ENCODE data around the gene SH3TC2. TPM values are rescaled to one million over a fixed set of nuclear protein-coding genes. Genes with fewer than 3 reads are reported as not detected.

Gene SH3TC2
- total RNA-seq, 1 donor from 2014 or later, result not detected

- H3K27ac Mint-ChIP-seq, result no peak overlapping the region
- intact Hi-C loops (cut with micrococcal nuclease), result no loop called here
These were observed 43.9 kb downstream of the SH3TC2 start for GRCh38 chr5:149018909-149019443.

GRCh38 chr5:149017636-149018035 is 45.2 kb downstream of the SH3TC2 start:
- no peaks in the 10 kb centered on the region for H3K36me3 Mint-ChIP-seq (ENCODE audit: low read depth)
- intact Hi-C loops (cut with micrococcal nuclease), result no loop called here
- H3K4me3 Mint-ChIP-seq (ENCODE audit: low read depth), result no peak overlapping the region
- H3K27ac Mint-ChIP-seq, result no peak overlapping the region
- peaks cover 10% of the 10 kb centered on the region for H3K4me1 Mint-ChIP-seq (ENCODE audit: low read depth)
- no peaks in the 10 kb centered on the region for H3K9me3 Mint-ChIP-seq
- peaks cover 10% of the 10 kb centered on the region for H3K27me3 Mint-ChIP-seq (ENCODE audit: low read depth)
- no peak for DNase-seq (ENCODE audit: low spot score)

More at GRCh38 chr5:149018909-149019443, 43.9 kb downstream of the SH3TC2 start:
- no peaks in the 10 kb centered on the region for H3K36me3 Mint-ChIP-seq (ENCODE audit: low read depth)
- DNase-seq (ENCODE audit: low spot score), result no peak
- peaks cover 10% of the 10 kb centered on the region for H3K27me3 Mint-ChIP-seq (ENCODE audit: low read depth)
- H3K9me3 Mint-ChIP-seq, result no peaks in the 10 kb centered on the region
- peaks cover 10% of the 10 kb centered on the region for H3K4me1 Mint-ChIP-seq (ENCODE audit: low read depth)
- no peak overlapping the region for H3K4me3 Mint-ChIP-seq (ENCODE audit: low read depth)

GRCh38 chr5:149015561-149015960 is 47.3 kb downstream of the SH3TC2 start:
- peaks cover 10% of the 10 kb centered on the region for H3K4me1 Mint-ChIP-seq (ENCODE audit: low read depth)
- intact Hi-C loops (cut with micrococcal nuclease), result no loop called here
- H3K9me3 Mint-ChIP-seq, result no peaks in the 10 kb centered on the region
- no peaks in the 10 kb centered on the region for H3K36me3 Mint-ChIP-seq (ENCODE audit: low read depth)
- no peak overlapping the region for H3K27ac Mint-ChIP-seq
- H3K27me3 Mint-ChIP-seq (ENCODE audit: low read depth), result peaks cover 3% of the 10 kb centered on the region
- H3K4me3 Mint-ChIP-seq (ENCODE audit: low read depth), result no peak overlapping the region
- no peak for DNase-seq (ENCODE audit: low spot score)

- peaks cover 10% of the 10 kb centered on the region for H3K4me1 Mint-ChIP-seq (ENCODE audit: low read depth)
- H3K9me3 Mint-ChIP-seq, result no peaks in the 10 kb centered on the region
- no peaks in the 10 kb centered on the region for H3K27me3 Mint-ChIP-seq (ENCODE audit: low read depth)
- DNase-seq (ENCODE audit: low spot score), result no peak
- no peaks in the 10 kb centered on the region for H3K36me3 Mint-ChIP-seq (ENCODE audit: low read depth)
- no peak overlapping the region for H3K4me3 Mint-ChIP-seq (ENCODE audit: low read depth)
- intact Hi-C loops (cut with micrococcal nuclease), result no loop called here
- no peak overlapping the region for H3K27ac Mint-ChIP-seq
These were observed 47.7 kb downstream of the SH3TC2 start for GRCh38 chr5:149015126-149015525.

GRCh38 chr5:149014571-149015031 is 48.3 kb downstream of the SH3TC2 start:
- no peaks in the 10 kb centered on the region for H3K36me3 Mint-ChIP-seq (ENCODE audit: low read depth)
- H3K27me3 Mint-ChIP-seq (ENCODE audit: low read depth), result no peaks in the 10 kb centered on the region
- H3K9me3 Mint-ChIP-seq, result no peaks in the 10 kb centered on the region
- H3K27ac Mint-ChIP-seq, result no peak overlapping the region
- intact Hi-C loops (cut with micrococcal nuclease), result no loop called here
- peaks cover 10% of the 10 kb centered on the region for H3K4me1 Mint-ChIP-seq (ENCODE audit: low read depth)
- H3K4me3 Mint-ChIP-seq (ENCODE audit: low read depth), result no peak overlapping the region
- no peak for DNase-seq (ENCODE audit: low spot score)

GRCh38 chr5:149013796-149014195 is 49.1 kb downstream of the SH3TC2 start:
- intact Hi-C loops (cut with micrococcal nuclease), result no loop called here
- peaks cover 3% of the 10 kb centered on the region for H3K4me1 Mint-ChIP-seq (ENCODE audit: low read depth)
- H3K27me3 Mint-ChIP-seq (ENCODE audit: low read depth), result no peaks in the 10 kb centered on the region
- H3K4me3 Mint-ChIP-seq (ENCODE audit: low read depth), result no peak overlapping the region
- H3K9me3 Mint-ChIP-seq, result no peaks in the 10 kb centered on the region
- no peak overlapping the region for H3K27ac Mint-ChIP-seq
- DNase-seq (ENCODE audit: low spot score), result no peak
- H3K36me3 Mint-ChIP-seq (ENCODE audit: low read depth), result no peaks in the 10 kb centered on the region

GRCh38 chr5:149012350-149012749 is 50.5 kb downstream of the SH3TC2 start:
- Mint-ChIP-seq H3K27ac (no peak overlapping the region), H3K27me3 (ENCODE audit: low read depth) (no peaks in the 10 kb centered on the region), H3K9me3 (no peaks in the 10 kb centered on the region), H3K4me1 (ENCODE audit: low read depth) (no peaks in the 10 kb centered on the region), H3K4me3 (ENCODE audit: low read depth) (no peak overlapping the region), H3K36me3 (ENCODE audit: low read depth) (no peaks in the 10 kb centered on the region)
- intact Hi-C loops (cut with micrococcal nuclease), result no loop called here
- DNase-seq (ENCODE audit: low spot score), result no peak

GRCh38 chr5:149011728-149012127 is 51.1 kb downstream of the SH3TC2 start:
- no peaks in the 10 kb centered on the region for H3K27me3 Mint-ChIP-seq (ENCODE audit: low read depth)
- H3K36me3 Mint-ChIP-seq (ENCODE audit: low read depth), result no peaks in the 10 kb centered on the region
- no peak overlapping the region for H3K4me3 Mint-ChIP-seq (ENCODE audit: low read depth)
- no peaks in the 10 kb centered on the region for H3K4me1 Mint-ChIP-seq (ENCODE audit: low read depth)
- no peak for DNase-seq (ENCODE audit: low spot score)
- no peaks in the 10 kb centered on the region for H3K9me3 Mint-ChIP-seq
- H3K27ac Mint-ChIP-seq, result no peak overlapping the region
- intact Hi-C loops (cut with micrococcal nuclease), result no loop called here

GRCh38 chr5:149011084-149011483 is 51.8 kb downstream of the SH3TC2 start:
- Mint-ChIP-seq H3K4me3 (ENCODE audit: low read depth) (no peak overlapping the region), H3K9me3 (no peaks in the 10 kb centered on the region), H3K4me1 (ENCODE audit: low read depth) (no peaks in the 10 kb centered on the region), H3K36me3 (ENCODE audit: low read depth) (no peaks in the 10 kb centered on the region), H3K27me3 (ENCODE audit: low read depth) (no peaks in the 10 kb centered on the region), H3K27ac (no peak overlapping the region)
- intact Hi-C loops (cut with micrococcal nuclease), result no loop called here
- no peak for DNase-seq (ENCODE audit: low spot score)

- H3K4me3 Mint-ChIP-seq (ENCODE audit: low read depth), result no peak overlapping the region
- DNase-seq (ENCODE audit: low spot score), result no peak
These were observed 55.7 kb downstream of the SH3TC2 start for GRCh38 chr5:149007174-149007573.

GRCh38 chr5:149006426-149006825 is 56.4 kb downstream of the SH3TC2 start:
- H3K36me3 Mint-ChIP-seq (ENCODE audit: low read depth), result no peaks in the 10 kb centered on the region
- peaks cover 4% of the 10 kb centered on the region for H3K27me3 Mint-ChIP-seq (ENCODE audit: low read depth)
- no peaks in the 10 kb centered on the region for H3K9me3 Mint-ChIP-seq
- no peaks in the 10 kb centered on the region for H3K4me1 Mint-ChIP-seq (ENCODE audit: low read depth)
- H3K27ac Mint-ChIP-seq, result no peak overlapping the region
- no peak for DNase-seq (ENCODE audit: low spot score)
- intact Hi-C loops (cut with micrococcal nuclease), result no loop called here
- H3K4me3 Mint-ChIP-seq (ENCODE audit: low read depth), result no peak overlapping the region

More at GRCh38 chr5:149007174-149007573, 55.7 kb downstream of the SH3TC2 start:
- H3K27me3 Mint-ChIP-seq (ENCODE audit: low read depth), result no peaks in the 10 kb centered on the region
- H3K4me1 Mint-ChIP-seq (ENCODE audit: low read depth), result no peaks in the 10 kb centered on the region
- H3K36me3 Mint-ChIP-seq (ENCODE audit: low read depth), result no peaks in the 10 kb centered on the region
- no peaks in the 10 kb centered on the region for H3K9me3 Mint-ChIP-seq
- no peak overlapping the region for H3K27ac Mint-ChIP-seq
- intact Hi-C loops (cut with micrococcal nuclease), result no loop called here

- intact Hi-C loops (cut with micrococcal nuclease), result no loop called here
- H3K27me3 Mint-ChIP-seq (ENCODE audit: low read depth), result peaks cover 4% of the 10 kb centered on the region
- DNase-seq (ENCODE audit: low spot score), result no peak
- H3K27ac Mint-ChIP-seq, result no peak overlapping the region
- no peaks in the 10 kb centered on the region for H3K9me3 Mint-ChIP-seq
- no peaks in the 10 kb centered on the region for H3K36me3 Mint-ChIP-seq (ENCODE audit: low read depth)
- H3K4me3 Mint-ChIP-seq (ENCODE audit: low read depth), result no peak overlapping the region
- H3K4me1 Mint-ChIP-seq (ENCODE audit: low read depth), result no peaks in the 10 kb centered on the region
These were observed 57.6 kb downstream of the SH3TC2 start for GRCh38 chr5:149005077-149005892.

- Mint-ChIP-seq H3K27ac (no peak overlapping the region), H3K27me3 (ENCODE audit: low read depth) (peaks cover 4% of the 10 kb centered on the region), H3K9me3 (no peaks in the 10 kb centered on the region), H3K4me3 (ENCODE audit: low read depth) (no peak overlapping the region), H3K4me1 (ENCODE audit: low read depth) (no peaks in the 10 kb centered on the region), H3K36me3 (ENCODE audit: low read depth) (no peaks in the 10 kb centered on the region)
- intact Hi-C loops (cut with micrococcal nuclease), result no loop called here
- no peak for DNase-seq (ENCODE audit: low spot score)
These were observed 58.3 kb downstream of the SH3TC2 start for GRCh38 chr5:149004559-149004958.
